Thoracic aorta (tissue), 2 donors: ENCODE results near the gene RHEBL1. TPM values are rescaled to one million over a fixed set of nuclear protein-coding genes. Genes with fewer than 3 reads are reported as not detected.

ENCODE experiments used
- ATAC-seq: fragments of 150-250 bp; one replicate; pipeline ENCODE4 v1.8.0; 2017; ENCODE audit warnings: low read depth; ENCODE audit not compliant: insufficient number of reproducible peaks, low FRiP score
- DNase-seq: peaks from one replicate; pipeline ENCODE4 v3.0.0-alpha.2; 2020; ENCODE audit warnings: low spot score
- H3K27ac ChIP-seq, 2 donors: fragments of 200-600 bp; sonication (generic); 1 replicate in 1 of 2; 2 replicates in 1 of 2; pipeline ENCODE4 v1.5.1; 2016; ENCODE audit warnings: mild to moderate bottlenecking in 2 of 2, moderate library complexity in 2 of 2
- H3K27me3 ChIP-seq: fragments of 200-600 bp; sonication (generic); replicated peaks from 2 replicates; pipeline ENCODE4 v1.6.0; 2016; ENCODE audit warnings: mild to moderate bottlenecking; ENCODE audit not compliant: insufficient read depth
- H3K36me3 ChIP-seq: fragments of 200-600 bp; sonication (generic); one replicate; pipeline ENCODE4 v1.5.1; 2016
- H3K4me1 ChIP-seq, 2 donors: fragments of 200-600 bp; sonication (generic); 1 replicate in 1 of 2; 2 replicates in 1 of 2; pipeline versions ENCODE4 v1.5.1 to v1.6.0; 2016; ENCODE audit warnings: low read depth in 2 of 2, mild to moderate bottlenecking in 1 of 2; ENCODE audit not compliant: control insufficient read depth in 1 of 2
- H3K4me3 ChIP-seq: fragments of 200-600 bp; sonication (generic); 2 replicates; pipeline ENCODE4 v1.5.1; 2016; ENCODE audit warnings: mild to moderate bottlenecking
- H3K9me3 ChIP-seq: fragments of 200-600 bp; sonication (generic); 2 replicates; pipeline ENCODE4 v1.5.1; 2016
- CTCF ChIP-seq: fragments of 200-600 bp; sonication (generic); IDR thresholded peaks from one replicate; pipeline ENCODE4 v1.5.1; 2019; ENCODE audit warnings: antibody characterized with exemption
- total RNA-seq, 2 donors: library from RNA; depleted of rRNA; stranded (reverse); fragments of >200 nt; gene quantifications; one replicate each; pipeline versions ENCODE4 v1.1.0 to v1.2.3, GENCODE V29; 2016

Gene RHEBL1
- total RNA-seq, 2 donors from 2014 or later = 1.3 TPM; not detected in 1

GRCh38 chr12:49054096-49054495 is 15.7 kb downstream of the RHEBL1 start:
- Histone ChIP-seq H3K4me1 (peaks cover 34 to 46% of the 10 kb centered on the region in 2 donors), H3K4me3 (no peak overlapping the region), H3K27ac (no peak overlapping the region), H3K27me3 (no peaks in the 10 kb centered on the region), H3K9me3 (no peaks in the 10 kb centered on the region), H3K36me3 (peaks cover 48% of the 10 kb centered on the region)
- DNase-seq (no peak), ATAC-seq (no peak)
- no peak for TF ChIP-seq CTCF

- no peak for ATAC-seq
- Histone ChIP-seq H3K9me3 (no peaks in the 10 kb centered on the region), H3K36me3 (peaks cover 63% of the 10 kb centered on the region), H3K27me3 (no peaks in the 10 kb centered on the region), H3K4me1 (peaks cover 22 to 32% of the 10 kb centered on the region in 2 donors), H3K27ac (no peak overlapping the region), H3K4me3 (no peak overlapping the region)
- DNase-seq = no peak
- TF ChIP-seq CTCF = no peak
These were observed 17.1 kb downstream of the RHEBL1 start for GRCh38 chr12:49052451-49053208.

GRCh38 chr12:49051777-49052438 is 17.9 kb downstream of the RHEBL1 start:
- H3K36me3 ChIP-seq = peaks cover 68% of the 10 kb centered on the region
- DNase-seq = no peak
- ATAC-seq = no peak

DNA sequence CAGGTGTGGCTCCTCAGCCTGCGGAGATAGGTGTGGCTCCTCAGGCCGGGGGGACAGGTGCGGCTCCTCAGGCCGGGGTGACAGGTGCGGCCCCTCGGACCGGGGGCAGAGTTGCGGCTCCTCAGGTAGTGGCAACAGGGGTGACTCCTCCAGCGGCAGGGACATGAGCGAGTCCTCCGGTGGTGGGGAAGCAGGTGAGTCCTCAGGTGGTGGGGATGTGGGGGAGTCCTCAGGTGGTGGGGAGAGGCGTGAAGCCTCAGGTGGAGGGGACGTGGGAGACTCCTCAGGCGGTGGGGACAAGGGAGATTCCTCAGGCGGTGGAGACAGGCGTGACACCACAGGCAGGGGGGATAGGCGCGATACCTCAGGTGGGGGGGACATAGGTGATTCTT is 18.4 kb downstream of the RHEBL1 start:
- H3K36me3 ChIP-seq = peaks cover 73% of the 10 kb centered on the region

More at GRCh38 chr12:49051777-49052438, 17.9 kb downstream of the RHEBL1 start:
- Histone ChIP-seq H3K9me3 (no peaks in the 10 kb centered on the region), H3K4me1 (peaks cover 15 to 25% of the 10 kb centered on the region in 2 donors), H3K27ac (no peak overlapping the region), H3K27me3 (no peaks in the 10 kb centered on the region), H3K4me3 (no peak overlapping the region)
- TF ChIP-seq CTCF = no peak

More for the DNA sequence above, 18.4 kb downstream of the RHEBL1 start:
- H3K27me3 ChIP-seq = no peaks in the 10 kb centered on the region
- no peaks in the 10 kb centered on the region for H3K9me3 ChIP-seq
- no peak for TF ChIP-seq CTCF
- ATAC-seq (no peak), DNase-seq (no peak)
- no peak overlapping the region for H3K4me3 ChIP-seq
- no peak overlapping the region for H3K27ac ChIP-seq
- H3K4me1 ChIP-seq = peaks cover 11 to 19% of the 10 kb centered on the region in 2 donors
